Measurements from ENCODE around the gene LIF.

LIF gene

DNA sequence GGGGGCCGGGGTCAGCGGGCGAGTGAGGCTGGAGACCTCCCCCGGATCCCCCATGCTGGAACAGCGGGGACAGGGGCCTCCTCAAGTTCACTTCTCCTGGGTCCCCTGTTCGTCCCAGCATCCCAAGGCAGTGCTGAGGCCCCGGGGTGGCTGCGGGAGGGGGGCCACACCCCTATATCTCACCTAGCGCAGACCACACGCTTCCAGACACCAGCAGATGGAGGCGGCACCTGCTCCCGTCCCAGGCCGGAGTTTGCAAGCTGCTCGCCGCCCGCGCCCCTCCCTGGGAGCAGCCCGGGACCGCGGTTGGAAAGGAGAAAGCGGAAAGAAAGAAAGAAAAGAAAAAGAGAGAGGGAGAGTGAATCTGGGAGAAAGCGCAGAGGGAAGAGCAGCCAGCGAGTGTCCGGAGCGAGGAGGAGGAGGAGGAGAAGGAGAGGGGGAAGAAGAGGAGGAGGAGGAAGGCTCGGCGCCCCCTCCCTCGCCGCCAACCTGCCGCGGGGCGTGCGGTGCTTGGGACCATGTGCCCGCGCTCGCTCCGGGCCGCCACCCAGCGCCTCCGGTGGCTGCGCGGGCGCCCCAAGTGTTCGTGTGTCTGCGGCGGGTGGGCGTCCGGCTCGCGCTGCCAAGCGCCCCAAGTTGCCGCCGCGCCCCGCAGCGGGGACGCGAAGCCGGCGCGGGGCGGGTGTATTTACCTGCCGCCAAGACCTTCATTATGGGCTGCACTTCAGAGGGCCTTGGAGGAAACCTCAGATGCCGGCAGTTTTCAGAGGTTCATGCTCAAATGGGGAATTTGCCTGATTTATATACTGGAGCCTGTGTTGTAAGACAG is at the start of gene LIF:
Gene LIF (minus strand): TSS at position 775 of the 829 bp plus-strand sequence. CDS start 64 bp downstream, at position 711.
- DNase-seq (ENCODE audit: low read depth) = no peak

DNA sequence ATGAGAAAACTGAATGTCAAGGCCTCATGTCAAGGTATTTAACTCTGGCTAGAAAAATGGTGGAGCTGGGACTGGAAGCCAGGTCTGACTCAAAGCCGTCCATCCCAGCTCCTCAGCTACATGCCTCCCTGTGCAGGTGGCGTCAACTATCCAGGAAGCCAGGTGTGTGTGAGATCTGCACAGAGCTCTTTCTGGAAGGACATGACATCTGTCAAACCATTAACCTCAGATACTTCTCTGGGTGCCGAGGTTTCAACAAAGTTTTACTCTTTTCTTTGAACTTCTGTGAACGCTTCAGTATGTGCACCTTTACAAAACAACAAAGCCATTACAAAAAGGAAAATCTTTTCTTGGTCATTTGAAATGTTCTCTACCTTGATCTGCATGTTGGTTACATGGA is 49.8 kb upstream of the LIF start:
- no peak for DNase-seq (ENCODE audit: low read depth)

DNA sequence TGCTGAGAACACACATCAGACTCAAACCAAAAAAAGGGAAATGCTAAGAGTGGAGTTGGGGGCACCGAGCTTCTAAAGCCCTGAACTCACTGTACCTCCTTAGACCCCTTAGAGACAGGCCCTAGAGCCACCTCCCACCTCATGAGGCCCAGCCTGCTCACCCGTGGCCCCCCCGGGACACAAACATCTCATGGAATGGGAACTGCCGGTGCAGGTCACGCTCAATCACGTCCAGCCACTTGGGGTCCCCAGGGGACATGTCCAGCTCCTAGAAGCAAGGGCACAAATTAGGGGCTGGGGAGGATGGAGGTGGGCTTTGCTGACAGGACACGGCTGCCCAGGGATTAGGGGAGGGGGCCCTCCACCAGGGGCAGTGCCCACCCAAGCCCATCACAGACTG is 49.0 kb upstream of the LIF start:
- DNase-seq (ENCODE audit: low read depth) = no peak

DNA sequence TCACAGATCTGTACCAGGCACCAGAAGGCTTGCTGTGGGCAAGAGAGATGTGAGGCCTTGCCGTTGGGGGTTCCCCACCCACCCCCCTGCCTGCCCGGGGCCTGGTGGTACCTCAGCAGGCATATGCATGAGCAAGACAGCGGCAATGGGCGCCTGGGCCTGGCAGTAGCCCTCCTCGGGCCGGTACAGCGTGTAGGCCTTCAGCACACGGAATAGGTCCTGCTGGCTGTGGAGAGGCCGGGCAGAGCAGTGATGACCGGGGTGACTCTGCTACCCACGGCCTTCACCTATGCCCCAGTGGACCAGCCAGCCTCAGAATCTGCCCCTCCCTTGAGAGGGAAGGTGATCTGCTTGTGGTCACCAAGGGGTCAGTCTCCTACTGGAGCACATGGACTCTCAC is 48.3 kb upstream of the LIF start:
- no peak for DNase-seq (ENCODE audit: low read depth)

DNA sequence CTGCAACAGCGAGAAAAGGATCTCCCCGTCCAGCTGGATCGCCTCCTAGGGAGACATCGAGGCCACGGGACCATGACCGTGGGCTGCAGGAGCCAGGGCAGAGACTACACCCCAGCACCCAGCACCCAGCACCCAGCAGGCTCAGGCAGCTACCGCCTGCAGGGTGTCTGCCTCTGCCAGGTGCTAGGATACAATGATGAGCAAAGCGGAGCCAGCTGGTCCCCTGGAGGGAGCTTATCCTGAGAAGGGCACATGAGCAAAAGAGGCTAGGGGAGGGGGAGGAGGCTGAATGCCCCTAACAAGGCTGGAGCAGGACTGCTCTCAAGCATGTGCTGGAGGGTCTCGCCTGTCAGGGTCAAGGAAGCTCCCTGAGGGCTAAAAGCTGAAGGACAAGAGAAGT is 47.5 kb upstream of the LIF start:
- no peak for DNase-seq (ENCODE audit: low read depth)

DNA sequence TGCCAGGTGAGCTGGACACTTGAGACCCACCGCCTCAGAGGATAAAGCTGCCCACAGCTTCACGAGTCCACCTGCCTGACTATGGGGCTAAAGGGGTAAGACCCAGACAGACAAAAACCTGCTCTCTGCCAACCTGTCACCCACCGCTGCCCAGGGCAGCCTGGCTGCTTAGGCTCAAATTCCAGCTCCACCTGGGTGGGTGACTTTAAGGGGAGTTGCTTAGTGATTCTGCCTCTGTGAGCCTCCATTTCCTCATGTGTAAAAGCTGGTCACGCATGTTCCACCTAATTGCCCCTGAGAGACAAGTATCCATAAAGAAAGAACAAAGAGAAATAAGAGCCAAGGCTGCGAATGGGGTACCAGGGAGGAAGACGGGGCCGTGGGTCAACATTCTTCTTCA is 46.5 kb upstream of the LIF start:
- DNase-seq (ENCODE audit: low read depth) = no peak

DNA sequence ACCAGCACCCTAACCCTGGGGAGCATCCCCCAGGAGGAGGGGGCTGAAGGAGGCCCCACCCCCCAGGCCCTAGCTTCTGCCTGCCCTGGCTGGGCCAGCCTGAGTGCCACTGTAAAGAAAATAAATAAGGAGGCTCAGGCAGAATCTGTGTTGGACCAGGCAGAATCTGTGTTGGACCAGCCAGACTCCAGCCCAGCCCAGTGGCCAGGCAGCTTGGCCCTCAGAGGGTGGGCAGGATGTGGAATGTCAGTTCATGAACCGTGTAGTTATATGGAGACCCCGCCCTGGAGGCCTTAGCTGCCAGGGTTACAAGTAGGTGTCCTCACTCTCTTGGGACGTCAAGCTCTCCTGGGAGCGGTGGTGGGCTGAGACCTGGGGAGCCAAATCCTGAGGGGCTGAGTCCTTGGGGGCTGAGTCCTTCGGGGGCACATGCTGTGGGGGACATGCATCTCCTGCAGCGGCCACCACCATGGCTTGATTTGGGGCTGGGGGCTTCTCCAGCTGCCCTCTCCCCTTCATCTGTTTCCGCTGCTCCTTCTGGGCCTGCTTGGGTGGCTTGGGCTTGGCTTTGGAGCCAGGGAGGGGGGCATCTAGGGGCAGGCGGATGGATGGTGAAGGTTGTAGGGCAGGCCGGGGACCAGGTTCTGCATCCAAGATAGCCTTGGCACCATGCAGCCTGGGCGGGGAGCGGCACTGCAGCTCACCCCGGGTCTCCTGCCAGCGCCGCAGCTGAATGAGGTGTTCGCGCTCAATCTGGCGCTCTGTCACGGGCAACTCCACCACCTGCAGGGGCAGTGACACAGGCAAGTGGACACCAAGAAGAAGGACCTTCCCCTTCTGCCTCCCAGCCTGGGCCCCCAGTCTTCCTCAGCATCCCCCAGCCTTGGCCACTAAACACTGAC is 45.8 kb upstream of the LIF start:
- no peak for DNase-seq (ENCODE audit: low read depth)

DNA sequence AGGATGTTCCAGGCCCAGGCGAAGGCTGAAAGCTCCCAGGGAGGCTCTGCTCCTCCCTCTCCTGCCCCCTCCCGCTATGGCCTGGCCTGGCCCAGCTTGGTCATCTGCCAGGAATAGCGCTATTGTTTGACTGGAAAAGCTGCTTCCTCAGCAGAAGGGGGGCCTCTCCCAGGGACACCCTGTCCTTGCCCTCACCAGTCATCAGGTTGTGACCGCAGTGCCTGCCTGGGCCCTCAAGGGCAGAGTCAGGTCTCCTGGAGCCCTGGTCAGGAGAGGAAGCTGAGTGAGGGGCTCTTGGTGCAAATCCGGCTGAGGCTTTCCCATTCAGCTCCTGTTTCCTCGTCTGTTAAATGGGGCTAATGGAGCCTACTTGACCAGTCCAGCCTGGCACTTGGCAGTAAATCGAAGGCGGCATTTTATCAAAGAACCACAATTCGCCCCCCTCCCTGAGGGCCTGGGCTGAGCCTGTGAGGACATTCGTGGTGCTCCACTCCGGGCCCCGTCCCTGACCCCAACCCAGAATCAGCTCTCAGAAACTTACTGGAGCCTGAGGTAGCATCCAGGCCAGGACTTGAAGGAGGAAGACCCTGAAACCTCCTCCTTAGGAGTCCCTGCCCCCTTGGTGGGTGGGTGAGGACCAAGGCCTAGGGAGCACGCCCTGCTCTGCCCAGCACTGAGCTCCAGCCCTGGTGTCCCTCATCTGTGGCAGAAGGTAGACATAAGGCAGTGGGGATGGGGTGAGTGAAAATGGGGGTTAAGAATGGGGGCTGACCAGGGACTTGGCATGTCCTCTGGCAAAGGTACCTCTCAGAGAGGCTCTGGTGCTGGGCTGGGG is 44.7 kb upstream of the LIF start:
- DNase-seq (ENCODE audit: low read depth) = no peak

DNA sequence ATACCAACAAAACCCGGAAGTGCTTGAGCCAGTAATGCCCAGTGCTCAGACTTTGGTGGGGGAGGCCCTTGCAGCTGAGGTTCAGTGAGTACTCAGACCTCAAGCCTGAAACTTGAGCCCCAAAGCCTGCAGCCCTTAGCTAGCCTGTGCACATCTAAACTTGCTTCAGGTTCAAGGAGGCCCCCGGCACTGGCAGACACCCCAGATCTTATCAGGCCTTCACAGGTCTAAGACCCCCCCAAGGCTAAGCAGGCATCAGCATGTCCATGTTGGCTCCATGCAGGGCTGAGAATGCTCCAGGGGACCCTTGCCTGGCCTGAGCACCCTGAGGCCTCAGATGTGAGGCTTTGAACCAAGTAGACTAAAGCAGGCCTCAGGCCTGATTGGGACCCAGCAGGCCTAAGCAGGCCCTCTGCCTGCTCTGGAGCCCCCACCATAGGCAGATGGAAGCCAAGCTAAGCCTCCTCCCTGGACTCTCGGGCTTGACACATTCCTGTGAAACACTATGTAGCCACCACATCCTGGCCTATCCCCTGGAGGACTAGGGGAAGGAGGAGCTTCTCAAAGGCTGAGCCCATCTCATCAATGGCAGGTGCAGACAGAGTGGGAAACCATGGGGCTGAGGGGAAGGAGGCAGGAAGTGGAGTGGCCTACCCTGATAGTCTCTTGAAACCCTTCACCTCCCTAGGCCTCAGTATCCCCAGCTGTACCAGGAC is 43.9 kb upstream of the LIF start:
- DNase-seq (ENCODE audit: low read depth) = no peak

DNA sequence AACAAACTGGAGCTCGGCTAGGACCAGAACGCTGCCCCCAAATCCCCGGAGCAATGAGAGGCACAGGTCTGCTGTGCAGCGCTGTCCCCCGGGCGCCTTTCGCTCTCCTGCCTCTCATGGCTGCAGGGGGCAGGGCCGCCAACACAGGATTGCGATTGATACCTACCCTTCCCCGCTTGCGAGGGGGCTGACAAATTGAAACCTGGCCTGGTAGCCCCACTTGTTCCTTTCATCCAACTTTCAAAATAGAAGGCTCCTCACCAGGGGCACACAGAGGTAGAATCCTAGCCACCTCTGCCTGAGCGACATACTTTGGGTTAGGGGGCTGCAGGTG is 43.4 kb upstream of the LIF start:
- DNase-seq (ENCODE audit: low read depth) = no peak

DNA sequence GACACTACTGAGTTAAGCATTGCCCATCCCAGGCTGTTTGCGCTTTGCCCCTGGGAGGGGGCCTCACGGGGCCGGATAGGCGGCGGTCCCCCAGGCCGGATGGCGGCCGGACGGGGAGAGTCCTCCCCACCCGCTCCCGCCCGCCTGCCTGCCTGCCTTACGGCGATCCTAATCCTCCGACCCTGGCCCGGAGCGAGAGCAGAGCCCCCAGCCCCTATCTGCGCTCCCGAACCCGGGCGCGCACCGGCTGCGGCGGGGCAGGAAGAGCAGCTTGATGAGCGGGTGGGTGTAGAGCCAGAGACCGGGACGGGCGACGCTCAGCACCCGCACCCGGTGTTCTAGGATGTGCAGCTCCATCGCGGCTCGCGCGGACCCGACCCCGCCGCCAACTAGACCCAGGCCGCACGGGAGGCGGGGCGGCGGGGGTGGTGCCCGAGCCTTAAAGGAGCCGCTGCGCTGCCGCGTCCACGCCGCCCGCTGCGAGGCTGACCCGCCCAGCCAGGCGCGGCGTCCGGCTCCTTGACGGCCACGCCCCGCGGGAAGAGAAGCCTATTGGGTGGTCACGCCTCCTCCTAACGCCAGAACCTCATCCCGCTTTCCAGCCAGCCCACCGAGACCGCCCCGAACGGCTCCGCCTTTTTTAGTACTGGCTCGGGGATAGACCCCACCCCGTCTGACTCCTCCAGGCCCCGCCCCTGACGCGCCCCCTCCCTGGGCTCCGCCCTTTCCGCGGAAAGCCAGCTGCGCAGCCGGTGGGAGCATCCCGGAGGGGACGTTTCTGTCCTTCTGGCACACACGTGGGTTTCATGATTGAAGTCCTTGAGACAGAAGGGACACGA is 42.8 kb upstream of the LIF start, which contains the start of gene CASTOR1:
Gene CASTOR1 (minus strand): TSS at position 365 of the 839 bp plus-strand sequence. CDS start 8 bp downstream, at position 357.
- peak; percentile 69 for DNase-seq (ENCODE audit: low read depth)

DNA sequence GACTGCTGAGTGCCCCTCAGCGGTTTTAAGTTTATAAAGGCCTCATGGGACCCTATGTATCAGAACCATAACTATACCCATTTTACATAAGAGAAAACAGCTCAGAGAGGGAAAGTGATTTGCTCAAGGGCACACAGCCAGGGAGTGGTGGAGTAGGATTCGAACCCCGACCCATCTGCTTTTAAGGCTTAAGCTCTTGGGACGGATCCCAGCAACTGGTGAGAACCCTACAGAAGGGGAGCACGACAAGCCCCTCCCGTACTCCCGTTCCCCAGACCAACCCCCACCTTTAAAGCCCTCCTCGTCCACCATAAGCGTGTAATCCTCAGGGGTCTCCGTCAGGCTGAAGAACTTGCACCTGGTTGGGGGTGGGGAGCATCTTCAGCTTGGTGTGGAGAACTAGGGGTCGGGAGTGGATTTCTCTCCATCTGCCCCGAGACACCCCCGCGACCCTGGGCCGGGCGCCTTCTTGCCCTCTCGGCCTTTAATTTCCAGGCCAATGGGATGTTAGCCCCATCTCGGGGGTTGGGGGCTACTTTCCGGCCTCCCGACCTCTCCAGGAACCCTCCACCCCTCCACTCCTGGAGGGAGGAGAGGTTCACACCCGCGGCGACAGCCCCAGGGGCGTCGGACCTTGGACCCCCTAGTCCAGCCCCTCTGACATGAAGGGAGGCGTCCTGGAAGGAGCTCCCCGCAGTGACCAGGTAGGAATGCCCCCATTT is 42.0 kb upstream of the LIF start:
- no peak for DNase-seq (ENCODE audit: low read depth)

DNA sequence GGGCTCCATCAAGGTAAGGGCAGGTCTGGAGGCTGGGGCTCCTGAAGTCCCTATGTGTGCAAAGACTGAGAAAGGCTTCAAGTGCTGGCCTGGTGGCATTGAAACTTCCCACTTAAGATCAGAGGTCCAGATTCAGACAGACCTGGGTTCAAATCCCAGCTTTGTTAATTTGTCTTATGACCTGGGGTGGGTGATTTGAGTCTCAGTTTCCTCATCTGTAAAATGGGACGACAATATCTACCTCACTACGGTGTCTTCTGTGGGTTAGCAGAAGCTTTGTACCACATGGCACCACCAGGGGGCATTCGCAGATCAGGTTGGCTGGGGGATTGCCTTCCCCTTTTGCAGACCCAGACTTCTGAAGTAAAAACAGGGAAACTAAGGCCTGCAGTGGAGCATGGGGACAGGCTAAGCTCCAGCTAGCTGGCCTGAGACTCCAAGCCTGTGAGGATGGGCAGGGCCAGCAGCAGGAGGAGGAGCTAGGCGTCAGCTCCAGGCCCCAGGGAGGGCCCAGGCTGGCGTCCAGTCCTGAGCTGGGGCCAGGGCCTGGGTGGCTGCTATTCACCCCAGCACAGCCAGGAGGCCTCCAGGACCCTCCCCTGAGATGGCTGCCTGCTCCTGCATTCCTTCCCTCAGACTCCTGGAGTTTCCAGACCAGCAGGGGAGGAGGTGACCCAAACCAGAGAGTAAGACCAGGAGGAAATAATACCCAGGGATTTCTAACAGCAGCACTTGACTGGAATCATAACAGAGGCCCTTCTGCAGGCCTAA is 41.3 kb upstream of the LIF start:
- DNase-seq (ENCODE audit: low read depth) = peak; percentile 60

DNA sequence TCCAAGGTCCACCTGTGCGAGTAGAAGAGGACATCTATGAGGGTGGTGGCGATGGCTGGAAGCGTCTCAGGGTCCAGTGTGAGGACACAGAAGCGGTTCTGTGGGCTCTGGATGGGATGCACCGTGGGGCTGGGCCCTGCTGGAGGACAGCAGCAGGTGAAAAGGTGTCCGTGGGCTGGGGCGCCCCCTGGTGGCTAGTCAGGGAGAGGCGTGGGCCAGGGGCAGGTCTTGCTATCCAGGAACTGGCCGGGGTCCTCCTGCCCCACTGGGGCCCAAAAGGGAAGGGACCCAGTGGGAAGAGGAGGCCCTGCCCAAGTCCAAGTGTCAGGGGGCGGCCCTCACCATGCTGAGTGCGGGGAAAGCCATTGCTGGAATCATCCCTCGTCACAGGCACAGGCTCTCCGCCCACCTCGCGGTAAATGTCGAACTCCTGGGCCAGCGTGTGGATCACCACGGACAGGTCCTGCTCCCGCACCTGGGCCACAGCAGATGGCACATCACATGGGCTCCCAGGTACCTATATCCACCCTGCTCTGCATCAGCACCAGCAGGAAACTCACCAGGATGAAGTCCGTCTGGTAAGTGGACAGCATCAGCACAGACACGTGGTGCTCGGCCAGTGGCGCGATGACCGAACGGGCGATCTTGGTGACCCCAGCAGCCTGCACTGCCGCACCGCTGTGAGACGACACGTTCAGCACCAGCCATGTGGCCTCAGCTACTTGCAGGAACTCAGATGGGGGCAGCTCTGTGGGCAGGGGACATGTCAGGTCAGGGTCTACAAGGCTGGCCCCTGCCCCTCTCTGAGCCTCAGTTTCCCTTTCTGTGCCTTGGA is 40.5 kb upstream of the LIF start:
- peak; percentile 82 for DNase-seq (ENCODE audit: low read depth)

DNA sequence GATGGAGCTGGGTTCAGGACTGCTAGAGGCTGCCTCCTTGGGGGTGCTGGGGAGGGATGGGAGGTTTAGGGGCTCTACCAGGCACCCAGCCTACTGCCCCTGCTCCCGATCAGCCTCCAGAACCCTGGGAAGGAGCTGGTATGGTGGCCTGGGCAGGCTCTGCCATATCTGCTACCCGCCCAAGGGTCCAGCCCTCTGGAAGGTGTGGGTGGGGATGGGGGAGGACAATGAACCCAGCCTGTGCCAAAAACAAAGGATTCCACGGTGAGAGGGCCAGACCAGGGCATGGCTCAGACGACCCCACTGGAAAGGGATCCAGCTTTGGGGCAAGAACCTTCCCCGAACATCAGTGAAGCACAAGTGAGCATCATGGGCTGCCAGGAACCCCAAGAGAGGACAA is 39.8 kb upstream of the LIF start:
- no peak for DNase-seq (ENCODE audit: low read depth)

DNA sequence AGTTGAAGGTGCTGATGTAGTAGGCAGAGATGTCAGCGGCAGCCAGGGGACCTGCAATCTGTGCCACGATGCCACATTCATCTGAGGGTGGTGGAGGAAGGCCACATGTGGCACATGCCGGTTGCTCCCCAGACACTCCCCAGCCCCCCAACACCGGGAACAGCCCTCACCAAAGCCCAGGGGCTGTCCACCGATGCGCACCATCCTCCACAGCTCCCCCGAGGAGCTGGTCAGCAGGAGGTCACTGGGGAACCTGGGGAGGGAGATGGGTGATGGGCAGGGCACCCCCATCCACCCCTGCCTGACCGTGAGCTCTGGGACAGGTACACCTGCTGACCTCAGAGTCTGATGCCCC is 39.3 kb upstream of the LIF start:
- DNase-seq (ENCODE audit: low read depth) = no peak

DNA sequence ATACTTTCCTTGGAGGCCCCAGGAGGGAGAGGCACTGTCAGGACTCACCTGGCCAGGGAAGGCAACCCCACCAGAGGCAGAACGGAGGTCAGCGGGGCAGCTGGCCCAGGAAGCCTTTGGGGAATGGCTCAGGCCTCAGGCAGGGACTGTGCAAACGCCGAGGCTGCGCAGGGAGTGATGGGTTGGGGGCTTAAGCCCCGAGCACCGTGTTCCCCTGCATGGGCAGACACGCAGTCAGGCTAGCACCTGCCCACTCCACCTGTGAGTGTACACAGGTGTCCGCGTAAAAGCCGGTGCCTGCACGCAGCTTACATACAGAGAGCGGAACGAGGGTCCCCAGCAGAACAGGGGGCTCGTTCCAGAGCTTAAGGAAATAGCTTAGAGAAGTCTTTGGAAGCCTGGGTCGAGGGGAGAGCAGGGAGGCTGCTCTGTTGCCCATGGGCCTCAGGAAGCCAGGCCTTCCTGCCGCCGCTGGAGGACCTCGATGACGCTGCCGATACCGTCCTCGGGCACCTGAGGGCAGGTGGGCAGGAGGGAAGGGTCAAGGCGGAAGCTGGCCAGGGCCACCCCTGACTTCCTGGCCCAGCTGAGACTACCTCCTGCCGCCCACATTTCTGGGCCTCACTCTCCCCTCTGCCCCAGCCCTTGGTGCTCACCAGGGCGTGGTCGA is 38.8 kb upstream of the LIF start:
- DNase-seq (ENCODE audit: low read depth) = no peak

DNA sequence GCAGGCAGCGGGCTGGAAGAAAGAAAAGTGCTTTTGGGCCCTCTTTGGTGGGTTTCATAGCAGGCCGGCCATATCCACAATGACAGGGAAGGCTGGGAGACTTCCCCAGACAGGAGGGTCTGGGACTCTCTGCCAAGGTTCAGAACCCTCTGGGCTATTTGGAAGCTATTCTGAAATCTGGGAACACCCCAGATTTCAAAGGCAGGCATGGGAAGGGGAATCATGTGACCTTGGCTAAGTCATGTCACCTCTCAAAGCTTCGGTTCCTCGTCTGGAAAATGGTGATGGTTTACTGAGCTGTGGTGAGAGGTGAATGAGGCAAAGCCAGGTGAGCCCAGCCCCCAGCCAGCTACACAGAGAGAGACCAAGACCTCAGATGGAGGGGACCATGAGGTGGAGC is 38.1 kb upstream of the LIF start:
- DNase-seq (ENCODE audit: low read depth) = no peak

All from stimulated activated CD8-positive, alpha-beta memory T cell treated with anti-CD3 and anti-CD28 coated beads, Interleukin-15, amount 100 ng/mL, for 24 hours (primary cell).